ENCODE results near the gene CREB3L2.

The CREB3L2 gene

GRCh38 chr7:137829337-137829992, 172.4 kb downstream of the CREB3L2 start:
- DNase-seq: no peak

- DNase-seq: no peak
Measured at GRCh38 chr7:137828456-137828855, 173.4 kb downstream of the CREB3L2 start.

- no peak for DNase-seq
Measured at GRCh38 chr7:137825489-137825888, 176.4 kb downstream of the CREB3L2 start.
